Activated naive CD4-positive, alpha-beta T cell treated with anti-CD3 and anti-CD28 coated beads, Interleukin-2, amount 10 ng/mL, durations not matched to agents 7 days and 5 days (primary cell): ENCODE results near the gene FOXJ1.

Source experiments
- CTCF ChIA-PET: fragments of 350-600 bp; sonication (Branson Sonifier 250); formaldehyde crosslinking; loops from one replicate; lab custom pipeline; 2021; ENCODE audit warnings: antibody characterized with exemption; lab: Charles Lee
- DNase-seq: peaks from one replicate; pipeline ENCODE4 v3.0.0-alpha.2; 2020
- H3K27ac Mint-ChIP-seq: one replicate; pipeline ENCODE4 v1.8.0; 2021; ENCODE audit warnings: mild to moderate bottlenecking, moderate library complexity, mixed read lengths
- H3K27me3 Mint-ChIP-seq: one replicate; pipeline ENCODE4 v1.8.0; 2021; ENCODE audit warnings: mild to moderate bottlenecking, mixed read lengths
- H3K36me3 Mint-ChIP-seq: one replicate; pipeline ENCODE4 v1.8.0; 2021; ENCODE audit warnings: mixed read lengths
- H3K4me1 Mint-ChIP-seq: one replicate; pipeline ENCODE4 v1.8.0; 2021; ENCODE audit warnings: mixed read lengths
- H3K4me3 Mint-ChIP-seq: one replicate; pipeline ENCODE4 v1.8.0; 2021; ENCODE audit warnings: mild to moderate bottlenecking, moderate library complexity, mixed read lengths
- H3K9me3 Mint-ChIP-seq: one replicate; pipeline ENCODE4 v1.8.0; 2021; ENCODE audit warnings: mixed read lengths

Gene FOXJ1

DNA sequence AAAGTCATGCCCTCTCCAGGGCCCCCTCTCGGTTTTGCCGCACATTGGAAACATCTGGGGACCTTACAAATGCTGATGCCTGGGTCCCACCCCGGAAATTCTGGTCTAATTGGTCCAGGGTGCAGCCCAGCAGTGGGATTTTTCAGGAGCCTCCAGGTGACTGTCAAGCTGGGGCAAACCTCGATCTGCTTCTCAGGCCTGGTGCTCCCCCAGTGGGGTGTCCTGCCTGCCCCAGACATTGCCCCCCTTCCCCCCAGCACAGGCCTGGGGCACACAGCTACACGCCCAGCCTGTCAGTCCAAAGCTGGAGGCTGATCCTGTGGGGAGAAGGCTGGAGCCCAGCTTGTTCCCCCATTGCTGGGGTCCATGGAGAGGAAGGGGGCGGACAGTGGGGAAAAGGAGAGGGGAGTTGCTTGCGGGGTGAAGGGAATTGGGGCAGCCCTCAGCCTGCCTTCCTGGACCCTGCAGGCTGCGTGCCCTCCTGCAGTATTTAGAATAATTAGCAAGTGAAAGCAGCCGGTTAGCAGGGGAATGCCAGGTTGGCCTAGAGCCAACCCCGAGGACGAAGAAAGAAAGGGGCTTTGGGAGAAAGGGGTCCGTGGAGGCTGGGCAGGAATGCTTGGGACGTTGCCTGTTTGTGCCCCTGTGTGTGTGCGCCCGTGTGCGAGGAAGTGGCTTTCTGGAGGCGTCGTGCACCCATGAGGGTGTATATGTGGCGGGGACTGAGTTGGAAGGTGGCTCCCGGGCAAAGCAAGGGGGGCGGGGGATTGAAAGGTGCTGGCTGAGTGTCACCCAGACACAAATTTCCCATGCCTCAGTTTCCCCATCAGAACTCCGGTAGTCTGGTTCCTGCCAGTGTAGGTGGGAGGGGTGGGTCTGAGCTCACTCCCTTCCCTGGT is 5.9 kb downstream of the FOXJ1 start:
- Mint-ChIP-seq H3K4me1 (peaks cover 32% of the 10 kb centered on the region), H3K36me3 (no peaks in the 10 kb centered on the region), H3K4me3 (no peak overlapping the region), H3K27me3 (peaks cover 38% of the 10 kb centered on the region), H3K27ac (peak overlapping the region; percentile 68), H3K9me3 (no peaks in the 10 kb centered on the region)
- CTCF ChIA-PET = interaction anchor here (0.8 to 2.1 kb wide), 5 partner anchors 9 to 144 kb away, joined by 3 to 7 read pairs (median 4); no protein-coding TSS in a partner anchor
- DNase-seq = peak; percentile 23

GRCh38 chr17:76132574-76133338 is 8.3 kb downstream of the FOXJ1 start:
- CTCF ChIA-PET = interaction anchor here (0.9 to 1.9 kb wide), 4 partner anchors 9 to 147 kb away, joined by 3 to 5 read pairs (median 4); no protein-coding TSS in a partner anchor
- no peak overlapping the region for H3K27ac Mint-ChIP-seq
- H3K27me3 Mint-ChIP-seq = peaks cover 16% of the 10 kb centered on the region
- no peaks in the 10 kb centered on the region for H3K9me3 Mint-ChIP-seq
- no peaks in the 10 kb centered on the region for H3K36me3 Mint-ChIP-seq
- no peak for DNase-seq
- H3K4me1 Mint-ChIP-seq = peaks cover 42% of the 10 kb centered on the region
- H3K4me3 Mint-ChIP-seq = no peak overlapping the region

GRCh38 chr17:76131692-76132573 is 9.1 kb downstream of the FOXJ1 start:
- CTCF ChIA-PET = interaction anchor here (1.3 to 3.0 kb wide), 2 partner anchors 10 to 147 kb away, joined by 3 to 11 read pairs; no protein-coding TSS in a partner anchor
- H3K4me1 Mint-ChIP-seq = peaks cover 48% of the 10 kb centered on the region
- H3K36me3 Mint-ChIP-seq = no peaks in the 10 kb centered on the region
- no peak for DNase-seq
- H3K27ac Mint-ChIP-seq = no peak overlapping the region
- no peak overlapping the region for H3K4me3 Mint-ChIP-seq
- H3K27me3 Mint-ChIP-seq = peaks cover 15% of the 10 kb centered on the region
- no peaks in the 10 kb centered on the region for H3K9me3 Mint-ChIP-seq

- no peak overlapping the region for H3K4me3 Mint-ChIP-seq
- no peaks in the 10 kb centered on the region for H3K36me3 Mint-ChIP-seq
- peaks cover 9% of the 10 kb centered on the region for H3K27me3 Mint-ChIP-seq
- H3K9me3 Mint-ChIP-seq = no peaks in the 10 kb centered on the region
- no peak overlapping the region for H3K27ac Mint-ChIP-seq
- H3K4me1 Mint-ChIP-seq = peaks cover 53% of the 10 kb centered on the region
- DNase-seq = no peak
- CTCF ChIA-PET = interaction anchor here (3.0 kb wide), 1 partner anchor 148 kb away, joined by 11 read pairs; no protein-coding TSS in a partner anchor
Observed at GRCh38 chr17:76131051-76131691, 9.9 kb downstream of the FOXJ1 start.

- H3K27me3 Mint-ChIP-seq = peaks cover 9% of the 10 kb centered on the region
- no peak overlapping the region for H3K27ac Mint-ChIP-seq
- no peak for DNase-seq
- H3K9me3 Mint-ChIP-seq = no peaks in the 10 kb centered on the region
- H3K4me3 Mint-ChIP-seq = no peak overlapping the region
- CTCF ChIA-PET = interaction anchor here (3.0 kb wide), 1 partner anchor 149 kb away, joined by 11 read pairs; no protein-coding TSS in a partner anchor
- no peaks in the 10 kb centered on the region for H3K36me3 Mint-ChIP-seq
- H3K4me1 Mint-ChIP-seq = peaks cover 56% of the 10 kb centered on the region
Observed at GRCh38 chr17:76130473-76130872, 10.6 kb downstream of the FOXJ1 start.

DNA sequence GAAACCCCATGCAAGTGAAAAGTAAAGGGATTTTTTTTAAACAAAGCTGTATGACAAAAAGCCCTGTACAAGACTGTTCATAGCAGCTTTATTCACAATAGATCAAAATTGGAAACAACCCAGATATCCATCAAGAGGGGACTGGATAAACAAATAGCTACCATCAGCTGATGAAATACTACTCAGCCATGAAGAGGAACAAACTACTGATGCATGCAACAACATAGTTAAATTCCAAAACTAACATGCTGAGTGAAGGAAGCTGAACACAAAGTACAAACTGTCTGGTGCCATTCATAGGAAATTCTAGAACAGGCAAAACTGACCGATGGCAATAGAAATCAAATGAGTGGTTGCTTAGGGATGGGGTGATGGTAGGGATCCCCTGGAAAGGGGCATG is 15.1 kb downstream of the FOXJ1 start:
- no peaks in the 10 kb centered on the region for H3K36me3 Mint-ChIP-seq
- no peaks in the 10 kb centered on the region for H3K9me3 Mint-ChIP-seq
- H3K4me3 Mint-ChIP-seq = no peak overlapping the region
- H3K4me1 Mint-ChIP-seq = peaks cover 66% of the 10 kb centered on the region
- no peak for DNase-seq
- peaks cover 5% of the 10 kb centered on the region for H3K27me3 Mint-ChIP-seq
- CTCF ChIA-PET = interaction anchor here (0.7 to 11.0 kb wide), 13 partner anchors 10 to 492 kb away, joined by 3 to 215 read pairs (median 4); no protein-coding TSS in a partner anchor
- H3K27ac Mint-ChIP-seq = peak overlapping the region; percentile 91

- no peak for DNase-seq
- H3K36me3 Mint-ChIP-seq = no peaks in the 10 kb centered on the region
- no peak overlapping the region for H3K4me3 Mint-ChIP-seq
- CTCF ChIA-PET = interaction anchor here (1.3 to 11.0 kb wide), 6 partner anchors 20 to 155 kb away, joined by 3 to 215 read pairs (median 8); no protein-coding TSS in a partner anchor
- H3K27ac Mint-ChIP-seq = no peak overlapping the region
- H3K4me1 Mint-ChIP-seq = peaks cover 65% of the 10 kb centered on the region
- no peaks in the 10 kb centered on the region for H3K27me3 Mint-ChIP-seq
- no peaks in the 10 kb centered on the region for H3K9me3 Mint-ChIP-seq
Observed at GRCh38 chr17:76125391-76125675, 15.7 kb downstream of the FOXJ1 start.

DNA sequence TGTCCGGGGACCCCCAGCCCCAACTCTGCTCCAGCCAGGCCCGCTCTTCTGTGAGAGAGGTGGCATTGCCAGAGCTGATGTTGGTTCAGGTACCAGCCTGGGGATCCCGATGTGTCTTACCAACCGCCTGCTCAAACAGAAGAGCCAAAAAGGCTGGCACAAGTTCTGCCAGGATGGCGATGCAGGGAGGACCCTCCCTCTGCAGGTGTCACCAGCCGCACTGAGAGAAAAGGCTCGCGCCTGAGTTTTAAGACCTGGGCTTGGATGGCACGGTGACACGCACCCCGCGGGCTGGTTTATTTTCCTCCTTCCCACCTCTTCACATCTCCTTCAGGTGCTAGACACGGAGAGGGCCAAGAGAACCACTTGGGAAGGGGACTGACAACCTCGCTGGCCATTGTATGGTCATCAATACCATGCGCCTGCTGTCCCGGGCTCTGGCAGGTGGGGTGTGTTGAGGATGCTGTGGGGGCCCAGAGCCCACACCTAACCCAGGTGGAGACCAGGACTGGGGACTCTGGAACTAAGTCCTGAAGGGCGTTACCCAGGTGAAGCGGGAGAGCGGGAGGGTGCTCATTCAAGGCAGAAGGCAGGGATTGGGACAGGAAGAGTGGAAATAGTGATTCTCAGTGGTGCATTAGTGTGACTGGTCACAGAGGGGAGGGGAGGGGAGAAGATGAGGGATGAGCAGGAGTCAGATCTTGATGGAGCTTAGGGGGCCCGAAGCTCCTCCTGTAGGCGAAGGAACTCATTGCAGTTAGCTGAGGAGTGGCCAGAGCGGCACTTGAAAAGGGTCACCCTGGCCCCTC is 16.3 kb downstream of the FOXJ1 start:
- Mint-ChIP-seq H3K9me3 (no peaks in the 10 kb centered on the region), H3K27me3 (no peaks in the 10 kb centered on the region), H3K4me3 (no peak overlapping the region), H3K4me1 (peaks cover 61% of the 10 kb centered on the region), H3K27ac (no peak overlapping the region), H3K36me3 (no peaks in the 10 kb centered on the region)
- CTCF ChIA-PET = interaction anchor here (0.7 to 11.0 kb wide), 9 partner anchors 8 to 156 kb away, joined by 3 to 215 read pairs (median 5); no protein-coding TSS in a partner anchor
- no peak for DNase-seq

DNA sequence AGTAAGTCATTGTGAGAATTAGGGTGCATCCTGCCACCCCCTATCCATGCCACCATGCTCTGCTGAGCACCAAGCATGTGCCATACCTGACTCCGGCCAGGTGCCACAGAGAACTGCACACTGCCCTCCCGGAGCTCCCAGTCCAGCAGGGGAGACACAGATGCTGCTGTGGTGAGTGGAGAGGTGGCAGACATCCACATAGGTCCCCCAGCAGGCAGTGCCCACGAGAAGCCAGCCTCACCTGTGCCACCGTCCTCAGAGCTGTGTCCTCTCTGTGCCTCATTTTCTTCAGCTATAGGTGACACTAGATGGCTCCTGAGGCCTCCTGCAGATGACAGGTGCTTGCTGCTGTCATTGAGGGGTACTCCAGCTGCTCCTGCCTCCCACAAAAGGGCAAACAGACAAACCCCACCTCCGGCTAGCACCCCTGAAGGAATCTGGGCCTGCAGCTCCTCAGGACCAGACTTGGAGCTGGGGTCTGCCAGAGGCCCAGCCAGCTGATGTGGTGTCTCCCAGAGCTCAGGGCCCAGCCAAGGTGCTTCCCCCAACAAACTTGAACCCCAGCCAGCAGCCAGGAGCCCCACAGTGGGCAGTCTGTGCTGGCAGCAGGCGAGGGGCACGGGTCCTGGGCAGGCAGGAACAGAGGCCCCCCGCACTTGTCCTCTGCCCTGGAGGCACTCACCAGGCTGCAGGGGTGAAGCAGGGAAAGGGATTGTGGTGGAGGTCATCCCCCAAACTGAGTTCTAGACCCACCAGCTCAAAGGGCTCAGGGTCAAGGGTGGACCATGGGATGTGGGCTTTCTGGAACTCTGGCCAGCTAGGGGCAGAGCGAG is 17.1 kb downstream of the FOXJ1 start:
- Mint-ChIP-seq H3K36me3 (no peaks in the 10 kb centered on the region), H3K27me3 (peaks cover 5% of the 10 kb centered on the region), H3K4me3 (no peak overlapping the region), H3K4me1 (peaks cover 56% of the 10 kb centered on the region), H3K9me3 (no peaks in the 10 kb centered on the region), H3K27ac (peak overlapping the region; percentile 75)
- no peak for DNase-seq
- CTCF ChIA-PET = interaction anchor here (0.7 to 11.0 kb wide), 13 partner anchors 9 to 157 kb away, joined by 3 to 215 read pairs (median 3); no protein-coding TSS in a partner anchor

GRCh38 chr17:76123191-76123499 is 17.9 kb downstream of the FOXJ1 start:
- H3K4me3 Mint-ChIP-seq = no peak overlapping the region
- peak overlapping the region; percentile 82 for H3K27ac Mint-ChIP-seq
- peaks cover 50% of the 10 kb centered on the region for H3K4me1 Mint-ChIP-seq
- CTCF ChIA-PET = interaction anchor here (0.8 to 11.0 kb wide), 12 partner anchors 12 to 157 kb away, joined by 3 to 215 read pairs (median 4); no protein-coding TSS in a partner anchor
- no peaks in the 10 kb centered on the region for H3K36me3 Mint-ChIP-seq
- peaks cover 5% of the 10 kb centered on the region for H3K27me3 Mint-ChIP-seq
- no peaks in the 10 kb centered on the region for H3K9me3 Mint-ChIP-seq
- no peak for DNase-seq

GRCh38 chr17:76122431-76123190 is 18.4 kb downstream of the FOXJ1 start:
- H3K27ac Mint-ChIP-seq = peak overlapping the region; percentile 82
- CTCF ChIA-PET = interaction anchor here (0.5 to 11.0 kb wide), 12 partner anchors 10 to 158 kb away, joined by 3 to 215 read pairs (median 4); no protein-coding TSS in a partner anchor
- H3K4me3 Mint-ChIP-seq = no peak overlapping the region
- H3K4me1 Mint-ChIP-seq = peaks cover 49% of the 10 kb centered on the region
- peaks cover 5% of the 10 kb centered on the region for H3K27me3 Mint-ChIP-seq
- H3K36me3 Mint-ChIP-seq = no peaks in the 10 kb centered on the region
- H3K9me3 Mint-ChIP-seq = no peaks in the 10 kb centered on the region
- DNase-seq = no peak
